Stimulated activated CD8-positive, alpha-beta memory T cell treated with anti-CD3 and anti-CD28 coated beads, Interleukin-4, amount 100 ng/mL, for 24 hours (primary cell): ENCODE data around the gene CDC42BPB.
"Not testable (repeated sequence)": the region's sequence is repeated elsewhere in the genome, so short reads cannot be mapped to it uniquely, and the experiment has no call there.

ENCODE experiments used
- DNase-seq: peaks from one replicate; pipeline ENCODE4 v3.0.0-alpha.2; 2020; ENCODE audit warnings: low read depth

CDC42BPB gene

GRCh38 chr14:103045371-103045869 lies 11.9 kb downstream of the CDC42BPB start:
- no peak for DNase-seq

- DNase-seq = no peak
Observed at GRCh38 chr14:103043257-103044015, 13.9 kb downstream of the CDC42BPB start.

GRCh38 chr14:103041464-103041863 lies 15.9 kb downstream of the CDC42BPB start:
- DNase-seq = no peak

- DNase-seq = no peak
Observed at GRCh38 chr14:103033681-103034096, 23.7 kb downstream of the CDC42BPB start.

- no peak for DNase-seq
Observed at GRCh38 chr14:103031956-103032355, 25.4 kb downstream of the CDC42BPB start.

- no peak for DNase-seq
Observed at GRCh38 chr14:103031566-103031911, 25.8 kb downstream of the CDC42BPB start.

- DNase-seq = no peak
Observed at GRCh38 chr14:103030741-103031565, 26.4 kb downstream of the CDC42BPB start.

- no peak for DNase-seq
Observed at GRCh38 chr14:103029936-103030335, 27.4 kb downstream of the CDC42BPB start.

- DNase-seq = no peak
Observed at GRCh38 chr14:103028772-103029171, 28.6 kb downstream of the CDC42BPB start.

GRCh38 chr14:103028161-103028767 lies 29.1 kb downstream of the CDC42BPB start:
- DNase-seq = no peak

GRCh38 chr14:103027451-103027850 lies 29.9 kb downstream of the CDC42BPB start:
- no peak for DNase-seq

GRCh38 chr14:103026988-103027387 lies 30.4 kb downstream of the CDC42BPB start:
- no peak for DNase-seq

- not testable (repeated sequence) for DNase-seq
Observed at GRCh38 chr14:103026196-103026595, 31.2 kb downstream of the CDC42BPB start.

- no peak for DNase-seq
Observed at GRCh38 chr14:103023881-103024473, 33.4 kb downstream of the CDC42BPB start.

- DNase-seq = no peak
Observed at GRCh38 chr14:103022685-103023044, 34.7 kb downstream of the CDC42BPB start.

GRCh38 chr14:103022002-103022684 lies 35.2 kb downstream of the CDC42BPB start:
- DNase-seq = no peak

GRCh38 chr14:103021684-103022001 lies 35.7 kb downstream of the CDC42BPB start:
- DNase-seq = no peak

GRCh38 chr14:103020271-103021170 lies 36.8 kb downstream of the CDC42BPB start:
- no peak for DNase-seq

GRCh38 chr14:103019826-103020225 lies 37.5 kb downstream of the CDC42BPB start:
- no peak for DNase-seq

- no peak for DNase-seq
Observed at GRCh38 chr14:103019236-103019635, 38.1 kb downstream of the CDC42BPB start.

GRCh38 chr14:103016594-103016993 lies 40.8 kb downstream of the CDC42BPB start:
- DNase-seq = no peak
